Activated CD8-positive, alpha-beta memory T cell treated with anti-CD3 and anti-CD28 coated beads, Interleukin-2, amount 10 ng/mL, durations not matched to agents 7 days and 5 days (primary cell): ENCODE results near the gene NCLN. TPM values are rescaled to one million over a fixed set of nuclear protein-coding genes. Genes with fewer than 3 reads are reported as not detected.
"Not testable (repeated sequence)": the region's sequence is repeated elsewhere in the genome, so short reads cannot be mapped to it uniquely, and the experiment has no call there.

Experiments
- ATAC-seq: fragments of 150-1000 bp; cut with Tn5 transposase; one replicate; pipeline ENCODE4 v1.10.0; 2021; ENCODE audit warnings: moderate library complexity
- CTCF ChIA-PET: fragments of 350-600 bp; sonication (Branson Sonifier 250); formaldehyde crosslinking; loops from one replicate; lab custom pipeline; 2021; ENCODE audit warnings: antibody characterized with exemption; lab: Charles Lee
- DNase-seq: peaks from one replicate; pipeline ENCODE4 v3.0.0-alpha.2; 2020
- H3K27ac Mint-ChIP-seq: one replicate; pipeline ENCODE4 v1.8.0; 2021; ENCODE audit warnings: mild to moderate bottlenecking, mixed read lengths
- H3K27me3 Mint-ChIP-seq: one replicate; pipeline ENCODE4 v1.8.0; 2021; ENCODE audit warnings: mixed read lengths
- H3K36me3 Mint-ChIP-seq: one replicate; pipeline ENCODE4 v1.8.0; 2021; ENCODE audit warnings: mild to moderate bottlenecking, mixed read lengths
- H3K4me1 Mint-ChIP-seq: one replicate; pipeline ENCODE4 v1.8.0; 2021; ENCODE audit warnings: mixed read lengths
- H3K4me3 Mint-ChIP-seq: one replicate; pipeline ENCODE4 v1.8.0; 2021; ENCODE audit warnings: mild to moderate bottlenecking, moderate library complexity, mixed read lengths
- H3K9me3 Mint-ChIP-seq: one replicate; pipeline ENCODE4 v1.8.0; 2022; ENCODE audit warnings: low read depth, mixed read lengths
- total RNA-seq, 2 experiments: library from RNA; stranded (reverse); gene quantifications; one replicate each; pipeline ENCODE4 v1.2.3, GENCODE V29; 2021

The NCLN gene
- total RNA-seq, 2 experiments from 2014 or later = 67.3 to 71.6 TPM

DNA sequence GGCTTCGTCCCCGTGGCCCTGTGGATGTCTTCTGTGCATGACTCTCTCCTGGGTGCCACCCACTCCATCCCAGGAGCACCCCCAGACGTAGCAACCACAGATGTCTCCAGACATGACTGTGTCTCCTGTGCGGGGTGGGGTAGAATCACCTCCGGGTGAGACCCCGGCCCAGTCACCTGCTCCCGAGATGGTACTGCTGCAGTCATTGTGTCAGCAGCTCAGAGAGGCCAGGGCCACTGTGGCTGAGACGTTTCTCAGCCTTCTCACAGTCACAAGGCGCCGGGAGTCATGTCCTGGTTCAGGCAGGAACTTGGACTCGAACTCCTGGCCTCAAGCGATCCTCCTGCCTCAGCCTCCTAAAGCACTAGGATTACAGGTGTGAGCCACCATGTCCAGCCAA is 16.6 kb downstream of the NCLN start:
- no peak overlapping the region for H3K4me3 Mint-ChIP-seq

DNA sequence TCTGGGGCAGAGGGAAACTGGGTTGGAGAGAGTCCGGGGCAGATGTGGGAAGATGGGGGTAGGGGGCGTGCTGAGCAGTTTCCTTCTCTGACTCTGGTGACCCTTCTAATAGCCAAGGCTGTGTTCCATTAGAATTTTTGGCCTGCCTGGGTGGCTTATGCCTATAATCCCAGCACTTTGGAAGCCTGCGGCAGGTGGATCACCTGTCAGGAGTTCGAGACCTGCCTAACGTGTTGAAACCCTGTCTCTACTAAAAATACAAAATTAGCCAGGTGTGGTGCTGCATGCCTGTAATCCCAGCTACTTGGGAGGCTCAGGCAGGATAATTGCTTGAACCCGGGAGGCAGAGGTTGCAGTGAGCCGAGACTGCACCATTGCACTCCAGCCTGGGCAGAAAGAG is 17.2 kb downstream of the NCLN start:
- H3K4me1 Mint-ChIP-seq, H3K9me3 Mint-ChIP-seq, H3K4me3 Mint-ChIP-seq, ATAC-seq, H3K36me3 Mint-ChIP-seq, H3K27me3 Mint-ChIP-seq, CTCF ChIA-PET, H3K27ac Mint-ChIP-seq, DNase-seq: not testable (repeated sequence)

More for the DNA sequence above, 16.6 kb downstream of the NCLN start:
- Mint-ChIP-seq H3K27ac (no peak overlapping the region), H3K27me3 (no peaks in the 10 kb centered on the region), H3K4me1 (no peaks in the 10 kb centered on the region), H3K36me3 (peaks cover 3% of the 10 kb centered on the region), H3K9me3 (no peaks in the 10 kb centered on the region)
- CTCF ChIA-PET = interaction anchor here (1.5 kb wide), 1 partner anchor 9 kb away, joined by 4 read pairs; no protein-coding TSS in a partner anchor
- DNase-seq (no peak), ATAC-seq (no peak)

DNA sequence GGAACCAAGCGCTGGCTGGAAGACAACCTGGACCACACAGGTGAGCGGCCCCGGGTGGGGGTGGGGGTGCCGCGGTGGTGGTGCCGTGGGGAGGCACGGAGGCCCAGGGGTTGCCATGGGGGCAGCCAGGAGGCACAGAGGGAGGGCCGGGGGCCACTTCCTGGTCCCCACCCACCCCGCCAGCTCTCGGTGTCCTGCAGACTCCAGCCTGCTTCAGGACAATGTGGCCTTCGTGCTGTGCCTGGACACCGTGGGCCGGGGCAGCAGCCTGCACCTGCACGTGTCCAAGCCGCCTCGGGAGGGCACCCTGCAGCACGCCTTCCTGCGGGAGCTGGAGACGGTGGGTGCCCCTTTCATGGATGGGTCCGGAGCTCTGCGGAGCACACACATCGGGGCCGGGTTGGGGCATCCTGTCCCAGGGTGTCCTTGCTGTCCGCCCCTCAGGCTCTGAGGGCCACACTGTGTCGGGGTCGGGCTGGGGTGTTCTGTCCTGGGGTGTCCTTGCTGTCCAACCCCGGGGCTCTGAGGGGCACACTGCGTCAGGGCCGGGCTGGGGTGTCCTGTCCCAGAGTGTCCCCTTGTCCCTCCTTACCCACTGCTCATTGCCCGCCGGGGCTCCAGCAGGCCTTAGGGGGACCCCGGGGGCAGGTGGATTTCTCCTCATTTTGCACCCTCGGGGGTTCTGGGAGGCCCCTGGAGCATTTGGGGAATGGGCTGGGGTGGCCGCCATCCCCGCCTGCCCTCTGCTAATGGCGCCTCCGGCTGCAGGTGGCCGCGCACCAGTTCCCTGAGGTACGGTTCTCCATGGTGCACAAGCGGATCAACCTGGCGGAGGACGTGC is 18.3 kb downstream of the NCLN start:
- no peak overlapping the region for H3K4me3 Mint-ChIP-seq
- H3K9me3 Mint-ChIP-seq = no peaks in the 10 kb centered on the region
- no peaks in the 10 kb centered on the region for H3K4me1 Mint-ChIP-seq
- peaks cover 3% of the 10 kb centered on the region for H3K36me3 Mint-ChIP-seq
- DNase-seq (no peak), ATAC-seq (no peak)
- no peak overlapping the region for H3K27ac Mint-ChIP-seq
- CTCF ChIA-PET = no interaction called here
- H3K27me3 Mint-ChIP-seq = no peaks in the 10 kb centered on the region

DNA sequence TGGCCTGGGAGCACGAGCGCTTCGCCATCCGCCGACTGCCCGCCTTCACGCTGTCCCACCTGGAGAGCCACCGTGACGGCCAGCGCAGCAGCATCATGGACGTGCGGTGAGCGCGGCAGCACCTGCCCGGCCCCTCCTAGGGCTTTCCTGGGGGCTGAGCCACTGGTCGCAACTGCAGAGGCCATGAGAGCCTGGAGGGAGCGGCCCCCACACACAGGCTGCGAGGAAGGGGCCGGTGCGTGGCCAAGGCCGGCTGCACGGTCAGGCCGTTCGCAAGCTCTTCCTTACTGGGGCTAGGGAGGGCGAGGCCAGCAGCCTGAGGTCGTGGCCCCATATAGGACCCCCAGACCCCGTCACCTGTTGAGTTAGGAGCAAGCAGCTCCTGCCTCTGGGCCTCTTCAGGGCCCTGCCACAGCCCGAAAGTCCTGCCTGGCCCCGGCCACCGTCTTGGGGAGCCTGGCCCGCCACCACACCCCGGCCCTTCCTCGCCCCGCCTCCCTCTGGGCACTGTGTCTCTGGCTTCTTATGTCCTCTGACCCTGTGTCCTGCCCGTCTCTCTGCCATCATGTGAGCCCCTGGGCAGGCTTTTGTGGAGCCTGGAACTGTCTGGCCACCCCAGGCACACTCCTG is 19.0 kb downstream of the NCLN start:
- CTCF ChIA-PET = no interaction called here
- no peaks in the 10 kb centered on the region for H3K9me3 Mint-ChIP-seq
- H3K36me3 Mint-ChIP-seq = peaks cover 3% of the 10 kb centered on the region
- H3K4me1 Mint-ChIP-seq = no peaks in the 10 kb centered on the region
- DNase-seq = no peak
- H3K27ac Mint-ChIP-seq = no peak overlapping the region
- no peaks in the 10 kb centered on the region for H3K27me3 Mint-ChIP-seq
- ATAC-seq = no peak
- H3K4me3 Mint-ChIP-seq = no peak overlapping the region

DNA sequence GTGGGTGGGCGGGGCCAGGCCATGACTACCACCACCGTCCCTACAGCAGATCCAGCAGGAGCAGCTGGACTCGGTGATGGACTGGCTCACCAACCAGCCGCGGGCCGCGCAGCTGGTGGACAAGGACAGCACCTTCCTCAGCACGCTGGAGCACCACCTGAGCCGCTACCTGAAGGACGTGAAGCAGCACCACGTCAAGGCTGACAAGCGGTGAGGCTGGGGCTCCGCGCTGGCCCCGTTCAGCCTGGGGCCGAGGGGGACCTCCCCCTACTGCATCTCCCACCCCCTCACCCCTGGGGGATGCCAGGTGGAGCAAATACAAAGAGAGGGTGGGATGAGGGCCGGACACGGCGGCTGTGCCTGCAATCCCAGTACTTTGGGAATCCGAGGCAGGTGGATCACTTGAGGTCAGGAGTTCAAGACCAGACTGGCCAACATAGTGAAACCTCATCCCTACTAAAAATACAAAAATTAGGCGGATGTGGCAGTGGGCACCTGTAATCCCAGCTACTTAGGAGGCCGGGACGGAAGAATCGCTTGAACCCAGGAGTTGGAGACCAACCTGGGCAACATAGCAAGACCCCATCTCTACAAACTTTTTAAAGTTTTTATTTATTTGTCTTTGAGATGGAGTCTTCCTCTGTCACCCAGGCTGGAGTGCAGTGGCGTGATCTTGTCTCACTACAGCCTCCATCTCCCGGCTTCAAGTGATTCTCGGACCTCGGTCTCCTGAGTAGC is 20.7 kb downstream of the NCLN start:
- ATAC-seq = no peak

DNA sequence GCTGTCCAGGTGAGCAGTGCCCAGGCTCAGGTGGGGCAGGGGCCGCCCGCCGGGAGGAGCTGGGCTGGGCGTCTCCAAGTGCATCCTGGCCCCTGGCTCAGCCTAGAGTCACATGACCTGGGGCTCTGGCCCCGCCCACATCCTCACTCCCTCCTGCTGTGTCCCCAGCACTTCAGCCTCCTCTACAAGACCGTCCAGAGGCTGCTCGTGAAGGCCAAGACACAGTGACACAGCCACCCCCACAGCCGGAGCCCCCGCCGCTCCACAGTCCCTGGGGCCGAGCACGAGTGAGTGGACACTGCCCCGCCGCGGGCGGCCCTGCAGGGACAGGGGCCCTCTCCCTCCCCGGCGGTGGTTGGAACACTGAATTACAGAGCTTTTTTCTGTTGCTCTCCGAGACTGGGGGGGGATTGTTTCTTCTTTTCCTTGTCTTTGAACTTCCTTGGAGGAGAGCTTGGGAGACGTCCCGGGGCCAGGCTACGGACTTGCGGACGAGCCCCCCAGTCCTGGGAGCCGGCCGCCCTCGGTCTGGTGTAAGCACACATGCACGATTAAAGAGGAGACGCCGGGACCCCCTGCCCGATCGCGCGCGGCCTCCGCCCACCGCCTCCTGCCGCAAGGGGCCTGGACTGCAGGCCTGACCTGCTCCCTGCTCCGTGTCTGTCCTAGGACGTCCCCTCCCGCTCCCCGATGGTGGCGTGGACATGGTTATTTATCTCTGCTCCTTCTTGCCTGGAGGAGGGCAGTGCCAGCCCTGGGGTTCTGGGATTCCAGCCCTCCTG is 21.9 kb downstream of the NCLN start:
- CTCF ChIA-PET = no interaction called here
- Mint-ChIP-seq H3K27me3 (no peaks in the 10 kb centered on the region), H3K36me3 (peaks cover 2% of the 10 kb centered on the region), H3K4me1 (peaks cover 3% of the 10 kb centered on the region), H3K4me3 (no peak overlapping the region), H3K9me3 (no peaks in the 10 kb centered on the region), H3K27ac (no peak overlapping the region)
- no peak for DNase-seq
- ATAC-seq = no peak

More for the DNA sequence above, 20.7 kb downstream of the NCLN start:
- Mint-ChIP-seq H3K27me3 (no peaks in the 10 kb centered on the region), H3K27ac (no peak overlapping the region), H3K36me3 (peaks cover 2% of the 10 kb centered on the region), H3K9me3 (no peaks in the 10 kb centered on the region), H3K4me1 (peaks cover 3% of the 10 kb centered on the region), H3K4me3 (no peak overlapping the region)
- CTCF ChIA-PET = interaction anchor here (0.5 kb wide), 1 partner anchor 125 kb away, joined by 3 read pairs; no protein-coding TSS in a partner anchor
- DNase-seq = no peak

DNA sequence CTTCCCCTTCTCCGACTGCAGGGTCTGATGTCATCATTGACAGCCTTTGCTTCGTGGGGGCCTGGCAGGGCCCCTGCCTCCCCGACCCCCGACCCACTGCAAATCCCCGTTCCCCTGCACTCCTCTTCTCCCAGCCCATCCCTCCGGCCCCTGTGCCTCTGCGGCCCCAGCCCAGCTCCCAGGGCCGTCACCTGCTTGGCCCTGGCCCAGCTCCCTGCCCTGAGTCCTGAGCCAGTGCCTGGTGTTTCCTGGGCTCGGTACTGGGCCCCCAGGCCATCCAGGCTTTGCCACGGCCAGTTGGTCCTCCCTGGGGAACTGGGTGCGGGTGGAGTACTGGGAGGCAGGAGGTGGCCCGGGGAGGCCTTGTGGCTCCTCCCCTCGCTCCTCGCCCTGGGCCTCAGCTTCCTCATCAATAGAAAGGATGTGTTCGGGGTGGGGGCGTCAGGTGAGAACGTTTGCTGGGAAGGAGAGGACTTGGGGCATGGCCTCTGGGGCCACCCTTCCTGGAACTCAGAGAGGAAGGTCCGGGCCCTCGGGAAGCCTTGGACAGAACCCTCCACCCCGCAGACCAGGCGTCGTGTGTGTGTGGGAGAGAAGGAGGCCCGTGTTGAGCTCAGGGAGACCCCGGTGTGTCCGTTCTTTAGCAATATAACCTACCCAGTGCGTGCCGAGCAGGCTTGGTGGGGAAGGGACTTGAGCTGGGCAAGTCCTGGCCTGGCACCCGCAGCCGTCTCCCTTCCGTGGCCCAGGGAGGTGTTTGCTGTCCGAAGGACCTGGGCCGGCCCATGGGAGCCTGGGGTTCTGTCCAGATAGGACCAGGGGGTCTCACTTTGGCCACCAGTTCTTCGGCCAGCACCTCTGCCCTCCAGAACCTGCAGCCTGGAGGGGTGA is 22.8 kb downstream of the NCLN start:
- H3K27ac Mint-ChIP-seq = no peak overlapping the region
- no peak for ATAC-seq
- peaks cover 3% of the 10 kb centered on the region for H3K4me1 Mint-ChIP-seq
- H3K4me3 Mint-ChIP-seq = no peak overlapping the region
- H3K9me3 Mint-ChIP-seq = no peaks in the 10 kb centered on the region
- CTCF ChIA-PET = no interaction called here
- no peak for DNase-seq
- H3K36me3 Mint-ChIP-seq = peaks cover 2% of the 10 kb centered on the region
- H3K27me3 Mint-ChIP-seq = no peaks in the 10 kb centered on the region

DNA sequence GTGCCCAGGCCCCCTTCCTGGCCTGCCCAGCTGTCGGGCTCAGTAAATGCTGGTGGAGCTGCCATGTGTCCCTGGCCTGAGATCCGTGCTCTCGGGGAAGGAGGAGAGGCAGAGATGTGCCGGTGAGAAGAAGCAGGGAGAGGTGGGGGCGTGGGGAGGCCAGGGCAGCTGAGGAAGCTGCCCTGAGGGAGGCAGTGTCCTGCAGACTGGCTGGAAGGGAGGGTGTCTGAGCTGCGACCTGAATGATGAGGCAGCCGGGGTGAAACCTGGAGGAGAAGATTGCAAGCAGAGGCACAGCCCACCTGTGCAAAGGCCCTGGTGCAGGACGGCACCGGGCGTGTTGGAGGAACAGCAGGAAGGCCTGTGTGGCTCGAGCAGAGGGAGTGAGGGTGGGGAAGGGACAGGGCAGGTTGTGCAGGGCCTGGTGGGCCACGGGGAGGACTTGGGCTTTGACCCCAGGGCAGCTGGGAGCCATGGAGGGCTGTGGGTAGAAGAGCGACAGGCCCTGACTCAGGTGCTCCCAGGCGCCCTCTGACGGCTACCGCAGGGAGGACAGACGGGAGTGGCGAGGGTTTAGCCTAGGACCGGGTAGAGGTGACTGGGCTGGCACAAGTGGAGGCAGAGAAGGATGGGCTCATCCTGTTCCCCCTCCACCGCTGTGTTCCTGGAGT is 24.8 kb downstream of the NCLN start:
- H3K36me3 Mint-ChIP-seq = peaks cover 2% of the 10 kb centered on the region
- no peak overlapping the region for H3K27ac Mint-ChIP-seq
- CTCF ChIA-PET = interaction anchor here (0.9 to 1.4 kb wide), 6 partner anchors 10 to 260 kb away, joined by 3 to 6 read pairs (median 4); partner anchors contain the start of gene CELF5
- H3K9me3 Mint-ChIP-seq = no peaks in the 10 kb centered on the region
- peak; percentile 78 for DNase-seq
- peaks cover 3% of the 10 kb centered on the region for H3K4me1 Mint-ChIP-seq
- H3K4me3 Mint-ChIP-seq = no peak overlapping the region
- H3K27me3 Mint-ChIP-seq = no peaks in the 10 kb centered on the region
- ATAC-seq = peak; percentile 92

DNA sequence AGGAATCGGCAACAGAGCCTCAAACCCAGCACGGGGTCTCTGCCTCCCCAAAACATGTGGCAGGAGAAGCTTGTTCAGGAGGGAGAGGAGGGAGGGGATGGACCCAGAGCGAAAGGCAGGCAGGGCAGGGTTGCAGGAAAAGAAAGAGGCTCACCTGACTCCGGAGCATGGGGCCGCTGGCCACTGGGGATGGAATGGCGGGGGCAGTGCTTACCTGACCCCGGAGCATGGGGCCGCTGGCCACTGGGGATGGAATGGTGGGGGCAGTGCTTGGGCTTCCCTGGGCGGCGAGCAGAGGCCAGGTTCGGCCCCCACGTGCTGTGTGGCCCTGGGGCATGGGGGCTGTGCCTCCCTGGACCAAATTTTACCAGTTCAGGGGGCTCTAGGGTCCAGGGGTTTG is 25.5 kb downstream of the NCLN start:
- CTCF ChIA-PET = interaction anchor here (0.7 to 1.4 kb wide), 4 partner anchors 9 to 248 kb away, joined by 3 to 6 read pairs (median 4); partner anchors contain the start of gene CELF5
- Mint-ChIP-seq H3K27me3 (no peaks in the 10 kb centered on the region), H3K27ac (no peak overlapping the region), H3K9me3 (no peaks in the 10 kb centered on the region), H3K4me1 (peaks cover 3% of the 10 kb centered on the region), H3K4me3 (no peak overlapping the region), H3K36me3 (no peaks in the 10 kb centered on the region)
- DNase-seq = no peak
- ATAC-seq = no peak

DNA sequence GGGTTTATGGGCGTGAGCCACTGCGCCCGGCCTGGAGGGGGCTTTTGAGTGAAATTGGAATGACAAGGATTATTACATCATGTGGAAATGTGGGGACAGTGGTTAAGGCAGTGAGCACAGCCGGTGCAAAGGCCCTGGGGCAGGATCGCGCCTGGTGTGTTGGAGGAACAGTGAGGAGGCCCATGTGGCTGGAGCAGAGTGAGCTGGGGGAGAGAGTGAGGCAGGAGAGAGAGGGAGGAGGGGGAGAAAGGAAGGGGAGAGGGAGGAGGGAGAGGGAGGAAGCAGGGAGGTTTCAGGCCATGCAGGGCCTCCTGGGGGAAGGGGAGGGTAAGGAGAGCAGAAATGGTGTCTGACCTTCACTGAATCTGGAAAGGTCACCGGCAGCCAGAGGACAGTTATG is 27.4 kb downstream of the NCLN start:
- Mint-ChIP-seq H3K4me1 (peaks cover 3% of the 10 kb centered on the region), H3K27me3 (no peaks in the 10 kb centered on the region), H3K4me3 (no peak overlapping the region), H3K27ac (no peak overlapping the region), H3K9me3 (no peaks in the 10 kb centered on the region), H3K36me3 (peaks cover 2% of the 10 kb centered on the region)
- CTCF ChIA-PET = no interaction called here
- DNase-seq (no peak), ATAC-seq (no peak)

DNA sequence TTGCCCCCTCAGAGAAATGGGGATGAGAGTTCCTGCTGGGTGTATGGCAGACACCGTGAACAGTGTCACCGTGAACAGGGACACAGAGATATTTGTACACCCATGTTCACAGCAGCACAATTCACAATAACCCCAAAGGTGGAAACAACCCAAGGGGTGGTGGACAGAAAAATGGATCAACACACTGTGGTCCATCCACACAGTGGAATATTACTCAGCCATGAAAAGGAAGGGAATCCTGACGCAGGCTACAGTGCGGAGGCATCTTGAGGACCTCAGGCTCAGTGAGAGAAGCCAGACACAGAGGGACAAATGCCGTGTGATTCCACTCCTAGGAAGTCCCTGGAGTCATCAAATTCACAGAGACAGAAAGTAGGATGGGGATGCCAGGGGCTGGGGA is 31.1 kb downstream of the NCLN start:
- DNase-seq (no peak), ATAC-seq (no peak)
- CTCF ChIA-PET = no interaction called here
- Mint-ChIP-seq H3K36me3 (peaks cover 2% of the 10 kb centered on the region), H3K27me3 (no peaks in the 10 kb centered on the region), H3K27ac (no peak overlapping the region), H3K4me1 (no peaks in the 10 kb centered on the region), H3K9me3 (no peaks in the 10 kb centered on the region), H3K4me3 (no peak overlapping the region)

DNA sequence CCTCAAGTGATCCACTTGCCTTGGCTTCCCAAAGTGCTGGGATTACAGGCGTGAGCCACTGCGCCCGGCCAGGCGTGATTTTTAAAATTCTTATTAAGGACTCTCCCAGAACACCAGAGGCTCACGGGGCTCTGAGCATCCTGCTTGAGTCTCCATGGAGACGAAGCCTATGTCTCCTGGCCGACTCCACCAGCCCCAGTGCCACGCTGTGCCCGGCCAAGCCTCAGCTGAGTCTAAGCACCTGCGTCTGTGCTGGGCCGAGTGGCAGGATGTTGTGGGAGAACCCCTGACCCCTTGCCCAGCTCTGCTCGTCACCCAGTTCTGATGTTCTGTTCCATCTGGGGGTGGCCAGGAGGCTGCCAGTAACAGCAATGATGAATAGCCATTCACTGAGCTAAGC is 34.8 kb downstream of the NCLN start:
- no peaks in the 10 kb centered on the region for H3K4me1 Mint-ChIP-seq
- no peak overlapping the region for H3K27ac Mint-ChIP-seq
- CTCF ChIA-PET = no interaction called here
- H3K36me3 Mint-ChIP-seq = peaks cover 2% of the 10 kb centered on the region
- H3K9me3 Mint-ChIP-seq = no peaks in the 10 kb centered on the region
- DNase-seq (no peak), ATAC-seq (no peak)
- H3K4me3 Mint-ChIP-seq = no peak overlapping the region
- peaks cover 5% of the 10 kb centered on the region for H3K27me3 Mint-ChIP-seq
